ENCODE measurements around the gene CLASP1.

The CLASP1 gene

DNA sequence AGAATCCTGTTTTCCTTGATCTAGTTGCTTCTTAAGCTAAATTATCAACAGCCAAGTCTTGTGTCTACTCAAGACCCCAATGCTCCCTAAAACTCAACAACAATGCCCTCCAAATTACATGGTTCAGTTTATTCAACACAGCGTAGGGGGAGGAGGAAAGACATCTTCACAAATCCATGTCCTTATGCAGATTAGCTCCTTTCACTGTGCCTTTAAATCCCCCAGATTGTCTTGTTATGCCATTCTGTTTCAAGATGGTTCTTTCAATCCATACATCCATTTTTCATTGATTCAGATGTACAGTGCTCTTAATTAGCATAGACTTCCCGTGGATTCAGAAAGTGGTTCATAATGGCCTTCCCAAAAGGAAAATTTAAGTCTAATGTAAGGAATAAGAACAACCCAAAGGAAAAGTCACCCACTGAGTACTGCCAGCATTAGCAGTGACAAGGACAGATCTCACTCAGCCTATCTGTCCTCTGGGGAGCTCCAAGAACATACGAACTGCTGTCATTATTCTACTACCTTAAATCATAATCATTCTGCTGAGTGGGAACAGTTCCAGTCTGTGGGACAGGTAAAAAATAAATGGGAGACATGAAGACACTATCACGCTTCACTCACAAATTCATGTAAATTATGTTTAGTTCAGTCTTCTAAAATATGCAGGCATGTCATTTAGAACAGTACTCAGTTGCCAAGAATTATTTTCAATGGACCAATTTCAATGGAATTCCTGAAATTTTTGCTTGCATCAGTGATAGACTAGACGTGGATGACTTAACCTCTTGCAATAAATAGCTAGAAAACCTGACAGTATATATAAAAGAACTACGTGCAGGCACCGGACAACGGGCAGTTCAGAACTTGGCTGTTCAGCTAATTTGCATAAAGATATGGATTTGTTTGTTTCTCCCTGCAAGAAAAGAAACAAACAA lies 177.5 kb downstream of the CLASP1 start:
- DNase-seq (ENCODE audit: low read depth), result no peak
- TF ChIP-seq, protein P1, sequence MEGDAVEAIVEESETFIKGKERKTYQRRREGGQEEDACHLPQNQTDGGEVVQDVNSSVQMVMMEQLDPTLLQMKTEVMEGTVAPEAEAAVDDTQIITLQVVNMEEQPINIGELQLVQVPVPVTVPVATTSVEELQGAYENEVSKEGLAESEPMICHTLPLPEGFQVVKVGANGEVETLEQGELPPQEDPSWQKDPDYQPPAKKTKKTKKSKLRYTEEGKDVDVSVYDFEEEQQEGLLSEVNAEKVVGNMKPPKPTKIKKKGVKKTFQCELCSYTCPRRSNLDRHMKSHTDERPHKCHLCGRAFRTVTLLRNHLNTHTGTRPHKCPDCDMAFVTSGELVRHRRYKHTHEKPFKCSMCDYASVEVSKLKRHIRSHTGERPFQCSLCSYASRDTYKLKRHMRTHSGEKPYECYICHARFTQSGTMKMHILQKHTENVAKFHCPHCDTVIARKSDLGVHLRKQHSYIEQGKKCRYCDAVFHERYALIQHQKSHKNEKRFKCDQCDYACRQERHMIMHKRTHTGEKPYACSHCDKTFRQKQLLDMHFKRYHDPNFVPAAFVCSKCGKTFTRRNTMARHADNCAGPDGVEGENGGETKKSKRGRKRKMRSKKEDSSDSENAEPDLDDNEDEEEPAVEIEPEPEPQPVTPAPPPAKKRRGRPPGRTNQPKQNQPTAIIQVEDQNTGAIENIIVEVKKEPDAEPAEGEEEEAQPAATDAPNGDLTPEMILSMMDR (IDR thresholded peaks at IDR 0.05; ENCODE audit: control insufficient read depth, extremely low read depth, insufficient read depth), result no peak

DNA sequence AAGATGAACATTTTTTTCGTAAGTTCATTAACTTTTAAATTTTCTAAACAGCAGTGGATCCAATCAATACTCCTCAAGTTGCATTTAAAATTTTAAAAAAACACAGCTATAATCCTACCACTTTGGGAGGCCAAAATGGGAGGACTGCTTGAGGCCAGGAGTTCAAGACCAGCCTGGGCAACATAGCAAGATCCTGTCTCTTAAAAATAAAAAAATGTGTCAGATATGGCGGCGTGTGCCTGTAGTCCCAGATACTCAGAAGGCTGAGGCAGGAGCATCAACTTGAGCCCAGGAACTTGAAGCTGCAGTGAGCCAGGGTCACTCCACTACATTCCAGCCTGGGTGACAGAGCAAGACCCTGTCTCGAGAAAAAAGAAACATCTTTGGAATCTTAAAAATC lies 178.3 kb downstream of the CLASP1 start:
- TF ChIP-seq, protein P1 (IDR thresholded peaks at IDR 0.05; ENCODE audit: control insufficient read depth, extremely low read depth, insufficient read depth), result no peak
- H3K4me3 ChIP-seq (ENCODE audit: low read depth, low read length), result no peak overlapping the region
- DNase-seq (ENCODE audit: low read depth), result no peak

More for the DNA sequence above, 177.5 kb downstream of the CLASP1 start:
- H3K4me3 ChIP-seq (ENCODE audit: low read depth, low read length), result no peak overlapping the region

DNA sequence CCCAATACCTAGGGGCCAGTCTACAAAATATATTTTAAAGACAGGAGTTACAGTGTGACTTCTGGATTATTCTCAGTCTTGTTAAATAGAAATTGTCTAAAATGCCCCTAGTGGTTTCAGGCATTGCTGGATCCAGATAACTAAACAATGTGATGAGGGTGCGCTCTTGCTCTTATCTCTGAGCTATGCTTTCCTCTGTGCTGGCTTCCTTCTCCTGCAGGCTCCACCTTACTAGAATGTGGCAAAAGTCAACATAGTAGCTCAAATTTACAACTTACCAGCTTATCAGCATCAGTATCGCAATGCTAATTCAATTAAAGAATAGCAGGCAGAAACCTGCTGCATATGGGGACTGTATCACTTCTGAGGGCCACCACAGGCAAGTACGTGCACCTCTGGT lies 179.9 kb downstream of the CLASP1 start:
- H3K4me3 ChIP-seq (ENCODE audit: low read depth, low read length), result no peak overlapping the region
- TF ChIP-seq, protein P1 (IDR thresholded peaks at IDR 0.05; ENCODE audit: control insufficient read depth, extremely low read depth, insufficient read depth), result no peak
- DNase-seq (ENCODE audit: low read depth), result no peak

DNA sequence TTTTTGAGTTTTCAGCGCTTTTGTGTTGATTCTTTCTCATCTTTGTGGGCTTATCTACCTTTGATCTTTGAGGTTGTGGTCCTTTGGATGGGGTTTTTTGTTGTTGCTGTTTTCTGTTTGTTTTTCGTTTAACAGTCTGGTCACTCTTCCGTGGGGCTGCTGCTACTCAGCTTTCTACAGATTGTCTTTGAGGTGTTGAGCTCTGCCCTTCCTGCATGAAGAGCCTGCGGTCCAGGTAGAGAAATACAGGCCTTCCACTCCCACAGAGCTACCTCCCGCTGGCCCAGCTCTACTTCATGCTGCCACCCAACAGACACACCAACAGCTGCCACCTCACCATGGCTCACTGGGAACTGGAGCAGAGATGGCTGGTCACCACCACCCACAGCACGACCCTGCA lies 180.3 kb downstream of the CLASP1 start:
- DNase-seq (ENCODE audit: low read depth), result no peak
- no peak overlapping the region for H3K4me3 ChIP-seq (ENCODE audit: low read depth, low read length)
- TF ChIP-seq, protein P1 (IDR thresholded peaks at IDR 0.05; ENCODE audit: control insufficient read depth, extremely low read depth, insufficient read depth), result no peak

DNA sequence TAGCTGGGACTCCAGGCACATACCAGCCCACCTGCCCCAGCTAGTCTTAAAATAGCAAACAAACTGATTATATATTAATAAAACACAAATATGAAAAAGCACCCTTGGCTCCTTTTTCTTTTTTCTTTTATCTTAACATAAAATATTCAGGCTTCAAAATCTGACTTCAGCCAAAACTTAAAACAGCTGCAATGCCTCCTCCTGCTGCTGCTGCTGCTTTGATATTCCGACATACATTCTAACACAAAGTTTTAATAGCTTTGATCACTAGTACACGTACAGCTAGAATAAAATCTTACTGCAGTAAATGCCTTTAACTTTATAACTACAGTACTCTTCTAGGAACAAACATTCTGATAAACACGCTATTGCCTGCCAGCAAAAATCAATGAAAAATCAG lies 190.0 kb downstream of the CLASP1 start:
- TF ChIP-seq, protein P1 (IDR thresholded peaks at IDR 0.05; ENCODE audit: control insufficient read depth, extremely low read depth, insufficient read depth), result no peak
- DNase-seq (ENCODE audit: low read depth), result no peak
- H3K4me3 ChIP-seq (ENCODE audit: low read depth, low read length), result no peak overlapping the region

DNA sequence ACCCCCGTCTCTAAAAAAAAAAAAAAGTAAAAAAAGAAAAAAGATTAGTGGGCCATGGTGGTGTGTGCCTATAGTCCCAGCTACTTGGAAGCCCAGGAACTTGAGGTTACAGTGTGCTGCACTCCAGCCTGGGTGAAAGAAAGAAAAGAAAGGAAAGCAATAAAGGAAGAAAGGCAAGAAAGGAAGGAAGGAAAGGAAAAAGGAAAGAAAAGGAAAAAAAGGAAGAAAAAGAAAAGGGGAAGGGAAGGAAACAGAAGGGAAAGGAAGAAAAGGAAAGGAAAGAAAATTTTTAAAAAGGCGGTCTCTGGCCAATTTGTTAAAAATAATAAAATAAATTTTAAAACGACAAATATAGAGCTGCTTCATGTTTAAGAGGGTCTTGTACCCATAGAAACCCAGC lies 192.9 kb downstream of the CLASP1 start:
- no peak overlapping the region for H3K4me3 ChIP-seq (ENCODE audit: low read depth, low read length)
- DNase-seq (ENCODE audit: low read depth), result no peak
- TF ChIP-seq, protein P1 (IDR thresholded peaks at IDR 0.05; ENCODE audit: control insufficient read depth, extremely low read depth, insufficient read depth), result no peak

Measured in LNCaP clone FGC (cell line).